Natural killer cell (primary cell): ENCODE measurements around the gene MAN1C1. TPM values are rescaled to one million over a fixed set of nuclear protein-coding genes. Genes with fewer than 3 reads are reported as not detected.

Source experiments
- ATAC-seq, 3 donors: fragments of 150-1000 bp in 2 of 3; fragments of 200-7000 bp in 1 of 3; cut with Tn5 transposase; 1 replicate in 1 of 3; 2 replicates in 2 of 3; pipeline ENCODE4 v1.10.0; 2021; ENCODE audit warnings: mild to moderate bottlenecking in 2 of 3, moderate library complexity in 2 of 3
- DNase-seq, 2 donors: peaks; one replicate each; pipeline versions ENCODE4 v3.0.0 to v3.0.0-alpha.2; 2013 to 2021; ENCODE audit warnings: mixed read lengths in 1 of 2
- H3K27ac ChIP-seq: one replicate; pipeline ENCODE4 v1.5.1; 2013; ENCODE audit warnings: mild to moderate bottlenecking, low read length
- H3K27me3 ChIP-seq: one replicate; pipeline ENCODE4 v1.6.1; 2013; ENCODE audit warnings: low read length; ENCODE audit not compliant: control insufficient read depth, insufficient read depth
- H3K36me3 ChIP-seq: one replicate; pipeline ENCODE4 v1.6.1; 2013; ENCODE audit warnings: low read length; ENCODE audit not compliant: control insufficient read depth, insufficient read depth
- H3K4me1 ChIP-seq: one replicate; pipeline ENCODE4 v1.6.1; 2013; ENCODE audit warnings: low read length; ENCODE audit not compliant: control insufficient read depth, insufficient read depth
- H3K4me3 ChIP-seq: one replicate; pipeline ENCODE4 v1.5.1; 2013; ENCODE audit warnings: low read length
- H3K9me3 ChIP-seq: one replicate; pipeline ENCODE4 v1.6.1; 2013; ENCODE audit warnings: low read length; ENCODE audit not compliant: control insufficient read depth, insufficient read depth
- H3K27ac Mint-ChIP-seq, 2 donors: one replicate each; pipeline ENCODE4 v1.8.0; 2022; ENCODE audit warnings: mild to moderate bottlenecking in 2 of 2, mixed read lengths in 2 of 2, moderate library complexity in 1 of 2
- H3K27me3 Mint-ChIP-seq, 2 donors: one replicate each; pipeline ENCODE4 v1.8.0; 2022; ENCODE audit warnings: low read depth in 2 of 2, mixed read lengths in 2 of 2
- H3K36me3 Mint-ChIP-seq: one replicate; pipeline ENCODE4 v1.8.0; 2022; ENCODE audit warnings: mixed read lengths
- H3K4me1 Mint-ChIP-seq, 2 donors: one replicate each; pipeline ENCODE4 v1.8.0; 2022; ENCODE audit warnings: mixed read lengths in 2 of 2
- H3K4me3 Mint-ChIP-seq: one replicate; pipeline ENCODE4 v1.8.0; 2022; ENCODE audit warnings: mild to moderate bottlenecking, moderate library complexity, mixed read lengths
- H3K9me3 Mint-ChIP-seq, 2 donors: one replicate each; pipeline ENCODE4 v1.8.0; 2022; ENCODE audit warnings: mixed read lengths in 2 of 2
- WGBS: methylation state at CpG from one replicate; pipeline ENCODE4 v1.1.7; 2013; ENCODE audit warnings: missing lambda C conversion rate; ENCODE audit not compliant: insufficient coverage; 5-methylcytosine and 5-hydroxymethylcytosine counted together
- intact Hi-C: fragments of 100-400 bp; cut with micrococcal nuclease; formaldehyde crosslinking; loops from one replicate; pipeline ENCODE4 v1.14.2; 2022
- total RNA-seq, 4 donors: library from RNA; stranded (reverse); fragments of 120-200 nt in 1 of 4; gene quantifications; one replicate each; pipeline versions ENCODE4 v1.2.3 to v1.2.4, GENCODE V29; 2013 to 2022
- TF ChIP-seq, protein P1 (sequence below): fragments of 200-600 bp; IDR thresholded peaks from one replicate; pipeline ENCODE4 v1.8.0; 2022; ENCODE audit warnings: antibody characterized with exemption

MAN1C1 gene
- total RNA-seq, 3 donors from 2014 or later (not counting 1 experiment from before 2014, with no cell fraction given) = 3.6 to 7.5 (median 7.1) TPM

DNA sequence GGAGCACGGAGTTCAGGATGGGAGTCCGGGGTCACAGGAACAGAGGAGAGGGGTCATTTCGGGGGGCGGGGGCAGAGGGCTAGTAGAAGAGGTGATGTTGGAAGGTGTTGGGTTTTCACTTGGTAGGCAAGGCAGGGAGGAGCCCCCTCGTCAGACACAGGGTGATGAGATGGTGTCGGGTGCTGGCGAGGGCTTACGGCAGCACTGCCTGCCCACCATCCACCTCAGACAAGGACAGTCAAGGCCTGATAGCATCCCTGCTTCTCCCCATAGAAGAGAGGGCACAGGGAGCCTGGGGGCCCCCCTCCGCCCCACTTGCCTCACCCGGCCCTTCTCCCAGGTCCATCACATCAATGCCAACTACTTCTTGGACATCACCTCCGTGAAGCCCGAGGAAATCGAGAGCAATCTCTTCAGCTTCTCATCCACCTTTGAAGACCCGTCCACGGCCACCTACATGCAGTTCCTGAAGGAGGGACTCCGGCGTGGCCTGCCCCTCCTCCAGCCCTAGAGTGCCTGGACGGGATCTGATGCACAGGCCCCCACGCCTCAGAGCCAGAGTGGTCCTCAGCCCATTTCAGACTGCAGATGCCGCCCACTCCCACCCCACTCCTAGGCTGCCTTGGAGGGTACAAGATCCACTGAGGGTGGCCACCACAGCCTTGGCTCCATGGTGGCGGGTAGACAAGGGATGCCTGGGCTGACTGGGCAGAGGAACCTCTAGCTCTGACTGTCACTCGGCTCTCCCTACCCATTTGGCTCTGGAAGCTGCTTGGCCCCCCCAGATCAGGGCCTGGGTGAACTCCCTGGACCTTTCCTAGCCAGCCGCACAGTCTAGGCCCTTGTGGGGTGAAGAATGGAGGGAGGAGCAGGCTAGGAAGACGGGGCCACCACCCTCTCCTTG, 198.9 kb downstream of the MAN1C1 start:
- H3K4me1 ChIP-seq = peaks cover 17% of the 10 kb centered on the region
- H3K4me3 ChIP-seq = no peak overlapping the region
- ATAC-seq = no peak
- Mint-ChIP-seq H3K36me3 (no peaks in the 10 kb centered on the region), H3K27me3 (no peaks in the 10 kb centered on the region), H3K4me3 (no peak overlapping the region), H3K9me3 (no peaks in the 10 kb centered on the region), H3K27ac (peak overlapping the region in 1 of 2 donors; percentile 63), H3K4me1 (peaks cover 10 to 22% of the 10 kb centered on the region in 2 donors)
- H3K27me3 ChIP-seq = no peaks in the 10 kb centered on the region
- 93% methylated on average over 23 of the region's 24 CpGs for WGBS
- intact Hi-C loops = no loop called here
- TF ChIP-seq, protein P1, sequence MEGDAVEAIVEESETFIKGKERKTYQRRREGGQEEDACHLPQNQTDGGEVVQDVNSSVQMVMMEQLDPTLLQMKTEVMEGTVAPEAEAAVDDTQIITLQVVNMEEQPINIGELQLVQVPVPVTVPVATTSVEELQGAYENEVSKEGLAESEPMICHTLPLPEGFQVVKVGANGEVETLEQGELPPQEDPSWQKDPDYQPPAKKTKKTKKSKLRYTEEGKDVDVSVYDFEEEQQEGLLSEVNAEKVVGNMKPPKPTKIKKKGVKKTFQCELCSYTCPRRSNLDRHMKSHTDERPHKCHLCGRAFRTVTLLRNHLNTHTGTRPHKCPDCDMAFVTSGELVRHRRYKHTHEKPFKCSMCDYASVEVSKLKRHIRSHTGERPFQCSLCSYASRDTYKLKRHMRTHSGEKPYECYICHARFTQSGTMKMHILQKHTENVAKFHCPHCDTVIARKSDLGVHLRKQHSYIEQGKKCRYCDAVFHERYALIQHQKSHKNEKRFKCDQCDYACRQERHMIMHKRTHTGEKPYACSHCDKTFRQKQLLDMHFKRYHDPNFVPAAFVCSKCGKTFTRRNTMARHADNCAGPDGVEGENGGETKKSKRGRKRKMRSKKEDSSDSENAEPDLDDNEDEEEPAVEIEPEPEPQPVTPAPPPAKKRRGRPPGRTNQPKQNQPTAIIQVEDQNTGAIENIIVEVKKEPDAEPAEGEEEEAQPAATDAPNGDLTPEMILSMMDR = no peak
- no peak overlapping the region for H3K27ac ChIP-seq
- no peaks in the 10 kb centered on the region for H3K9me3 ChIP-seq
- DNase-seq = no peak
- no peaks in the 10 kb centered on the region for H3K36me3 ChIP-seq

DNA sequence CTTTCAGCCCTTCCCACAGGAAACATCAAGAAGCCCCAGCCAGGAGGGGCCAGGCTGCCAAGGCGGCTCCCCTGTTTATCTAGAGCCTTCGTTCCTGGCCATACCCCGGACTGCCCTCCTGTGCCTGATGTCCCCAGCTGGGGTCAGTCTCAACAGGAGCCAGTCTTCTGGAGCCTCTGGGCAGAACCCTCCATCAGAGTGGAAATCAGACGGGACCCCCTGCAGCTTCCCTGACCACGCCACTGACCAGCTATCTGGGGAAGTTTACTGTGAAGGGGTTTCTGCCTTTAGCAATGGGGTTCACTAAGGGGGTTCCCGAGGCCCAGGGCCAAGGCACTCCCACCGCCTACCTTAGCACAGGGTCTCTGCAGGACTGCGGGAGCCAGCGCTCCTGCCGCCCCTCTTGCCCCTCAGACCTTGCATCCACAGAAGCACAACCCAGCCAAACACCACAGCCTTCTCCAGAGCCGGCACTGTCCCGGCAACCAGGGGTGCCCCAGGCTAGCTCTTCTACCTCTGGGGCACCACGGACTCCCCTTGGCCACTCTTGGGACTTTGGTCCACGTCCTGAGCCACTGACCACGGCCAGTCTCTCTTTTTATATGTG, 199.6 kb downstream of the MAN1C1 start:
- Histone ChIP-seq H3K4me3 (no peak overlapping the region), H3K27me3 (no peaks in the 10 kb centered on the region), H3K27ac (no peak overlapping the region), H3K4me1 (peaks cover 17% of the 10 kb centered on the region), H3K9me3 (no peaks in the 10 kb centered on the region), H3K36me3 (no peaks in the 10 kb centered on the region)
- Mint-ChIP-seq H3K27ac (no peak overlapping the region), H3K36me3 (no peaks in the 10 kb centered on the region), H3K4me3 (no peak overlapping the region), H3K4me1 (peaks cover 18 to 30% of the 10 kb centered on the region in 2 donors), H3K9me3 (no peaks in the 10 kb centered on the region), H3K27me3 (no peaks in the 10 kb centered on the region)
- 92% methylated on average over 15 of the region's 15 CpGs for WGBS
- TF ChIP-seq, protein P1 = no peak
- intact Hi-C loops = no loop called here
- ATAC-seq = no peak
- DNase-seq = no peak

DNA sequence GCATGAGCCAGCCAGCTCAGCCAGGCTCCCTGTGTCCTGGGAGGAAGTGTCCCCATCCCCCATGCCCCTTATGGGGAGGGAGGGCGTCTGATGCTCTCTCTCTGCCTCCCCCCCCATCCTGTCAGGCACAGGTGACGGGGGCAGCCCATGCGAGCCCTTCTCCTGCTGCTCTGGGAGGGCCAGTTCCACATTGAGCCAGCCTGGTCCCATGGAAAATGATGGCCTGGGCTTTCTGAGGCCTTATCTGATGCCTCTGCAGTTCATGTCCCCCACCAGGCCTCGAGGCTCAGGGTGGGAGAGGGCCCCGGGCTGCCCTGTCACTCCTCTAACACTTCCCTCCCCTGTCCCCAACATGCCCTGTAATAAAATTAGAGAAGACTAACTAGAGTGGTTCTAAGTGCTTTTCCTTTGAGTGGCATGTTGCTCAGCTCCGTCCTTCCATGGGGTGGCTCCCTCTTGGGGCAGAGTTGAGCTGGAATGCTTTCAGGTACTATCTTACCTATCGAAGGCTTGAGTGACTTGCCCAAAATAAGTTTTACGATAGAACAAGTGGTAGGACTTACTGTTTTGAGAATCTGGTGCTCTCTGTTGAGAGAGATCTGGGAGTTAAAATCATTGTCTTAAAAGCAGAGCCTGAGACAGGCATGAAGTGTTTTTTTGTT, 201.4 kb downstream of the MAN1C1 start:
- intact Hi-C loops = no loop called here
- no peaks in the 10 kb centered on the region for H3K9me3 ChIP-seq
- WGBS = 89% methylated on average over 5 of the region's 8 CpGs

More for the DNA sequence above, 201.4 kb downstream of the MAN1C1 start:
- no peaks in the 10 kb centered on the region for H3K9me3 Mint-ChIP-seq
- DNase-seq = no peak
- no peak overlapping the region for H3K27ac ChIP-seq
- H3K4me3 ChIP-seq = no peak overlapping the region
- H3K27me3 Mint-ChIP-seq = no peaks in the 10 kb centered on the region
- TF ChIP-seq, protein P1 = no peak
- peak overlapping the region in 1 of 2 donors; percentile 95 for H3K27ac Mint-ChIP-seq
- peaks cover 30 to 42% of the 10 kb centered on the region in 2 donors for H3K4me1 Mint-ChIP-seq
- H3K36me3 ChIP-seq = no peaks in the 10 kb centered on the region
- H3K4me3 Mint-ChIP-seq = peak overlapping the region; percentile 97
- ATAC-seq = no peak
- H3K4me1 ChIP-seq = peaks cover 26% of the 10 kb centered on the region
- H3K27me3 ChIP-seq = no peaks in the 10 kb centered on the region
- no peaks in the 10 kb centered on the region for H3K36me3 Mint-ChIP-seq
